Kidney epithelial cell (primary cell): ENCODE measurements around the gene ADAM30. TPM values are rescaled to one million over a fixed set of nuclear protein-coding genes. Genes with fewer than 3 reads are reported as not detected.

Experiments
- DNase-seq: peaks from one replicate; pipeline ENCODE4 v3.0.0-alpha.2; 2010; ENCODE audit warnings: low read depth
- H3K27me3 ChIP-seq: 2 replicates; pipeline ENCODE4 v1.6.0; 2011; ENCODE audit warnings: low read length; ENCODE audit not compliant: control insufficient read depth, insufficient read depth
- H3K36me3 ChIP-seq: 2 replicates; pipeline ENCODE4 v1.5.1; 2011; ENCODE audit warnings: low read length; ENCODE audit not compliant: control insufficient read depth, insufficient read depth
- H3K4me3 ChIP-seq: 2 replicates; pipeline ENCODE4 v1.5.1; 2011; ENCODE audit warnings: low read depth, mild to moderate bottlenecking, control low read depth, low read length
- CTCF ChIP-seq: IDR thresholded peaks from 2 replicates; pipeline ENCODE4 v1.5.1; 2011; ENCODE audit warnings: mild to moderate bottlenecking, moderate library complexity, low read length, control low read depth, inconsistent platforms; ENCODE audit not compliant: insufficient read depth, poor library complexity, severe bottlenecking
- total RNA-seq: library from RNA; depleted of rRNA; stranded (reverse); fragments of >200 nt; gene quantifications from 2 replicates; pipeline ENCODE4 v1.2.3, GENCODE V29; 2015

Gene ADAM30
- total RNA-seq, 1 donor from 2014 or later = not detected

GRCh38 chr1:119915517-119915916 is 19.2 kb upstream of the ADAM30 start:
- DNase-seq = no peak
- no peak for TF ChIP-seq CTCF
- H3K27me3 ChIP-seq = no peaks in the 10 kb centered on the region
- peaks cover 6% of the 10 kb centered on the region for H3K36me3 ChIP-seq
- no peak overlapping the region for H3K4me3 ChIP-seq

- TF ChIP-seq CTCF = no peak
- Histone ChIP-seq H3K4me3 (no peak overlapping the region), H3K27me3 (no peaks in the 10 kb centered on the region), H3K36me3 (peaks cover 4% of the 10 kb centered on the region)
- DNase-seq = no peak
Measured at GRCh38 chr1:119914071-119914470, 17.8 kb upstream of the ADAM30 start.

- Histone ChIP-seq H3K27me3 (no peaks in the 10 kb centered on the region), H3K36me3 (peaks cover 4% of the 10 kb centered on the region), H3K4me3 (no peak overlapping the region)
- no peak for TF ChIP-seq CTCF
- no peak for DNase-seq
Measured at GRCh38 chr1:119912963-119913362, 16.6 kb upstream of the ADAM30 start.

- H3K36me3 ChIP-seq = peaks cover 4% of the 10 kb centered on the region
- no peaks in the 10 kb centered on the region for H3K27me3 ChIP-seq
- no peak for DNase-seq
- TF ChIP-seq CTCF = no peak
- no peak overlapping the region for H3K4me3 ChIP-seq
Measured at GRCh38 chr1:119911775-119912174, 15.5 kb upstream of the ADAM30 start.

GRCh38 chr1:119910618-119911017 is 14.3 kb upstream of the ADAM30 start:
- Histone ChIP-seq H3K27me3 (no peaks in the 10 kb centered on the region), H3K36me3 (peaks cover 2% of the 10 kb centered on the region), H3K4me3 (no peak overlapping the region)
- TF ChIP-seq CTCF = no peak
- no peak for DNase-seq

- no peak for TF ChIP-seq CTCF
- DNase-seq = no peak
- Histone ChIP-seq H3K4me3 (no peak overlapping the region), H3K36me3 (no peaks in the 10 kb centered on the region), H3K27me3 (no peaks in the 10 kb centered on the region)
Measured at GRCh38 chr1:119909890-119910596, 13.7 kb upstream of the ADAM30 start.
